A673 (cell line): ENCODE measurements around the gene PRR5. TPM values are rescaled to one million over a fixed set of nuclear protein-coding genes. Genes with fewer than 3 reads are reported as not detected.

Source experiments
- BruUV-seq: library from RNA; stranded (reverse); fragments of 400-500 nt; replicated peaks from 2 replicates; lab custom pipeline; 2021; lab: Mats Ljungman, UMichigan
- CTCF ChIA-PET: fragments of 300-600 bp; sonication (Branson Sonifier 250); formaldehyde crosslinking; loops from one replicate; lab custom pipeline; 2022; ENCODE audit warnings: antibody characterized with exemption; lab: Charles Lee
- POLR2A ChIA-PET: fragments of 300-600 bp; sonication (Branson Sonifier 250); formaldehyde crosslinking; loops from one replicate; lab custom pipeline; 2022; ENCODE audit warnings: antibody characterized with exemption; ENCODE audit not compliant: low non-redundant PET; lab: Charles Lee
- DNase-seq: peaks from one replicate; pipeline ENCODE4 v3.0.0-alpha.2; 2015; ENCODE audit warnings: low spot score
- H3K27ac ChIP-seq: fragments of 200-600 bp; sonication (generic); 2 replicates; pipeline ENCODE4 v1.5.1; 2016; ENCODE audit warnings: mixed run types, low read depth, mild to moderate bottlenecking, mixed read lengths, antibody characterized with exemption, low read length; ENCODE audit not compliant: poor library complexity, severe bottlenecking
- H3K27me3 ChIP-seq: fragments of 200-600 bp; sonication (generic); replicated peaks from 2 replicates; pipeline ENCODE4 v1.6.1; 2017; ENCODE audit warnings: mixed run types, low read depth, mild to moderate bottlenecking, mixed read lengths, antibody characterized with exemption, low read length; ENCODE audit not compliant: insufficient read depth, poor library complexity
- H3K36me3 ChIP-seq: fragments of 200-600 bp; sonication (generic); 2 replicates; pipeline ENCODE4 v1.6.1; 2016; ENCODE audit warnings: mixed run types, mild to moderate bottlenecking, mixed read lengths, antibody characterized with exemption, low read length; ENCODE audit not compliant: insufficient read depth, poor library complexity, severe bottlenecking
- H3K4me1 ChIP-seq: fragments of 200-600 bp; sonication (generic); 2 replicates; pipeline ENCODE4 v1.6.1; 2017; ENCODE audit warnings: mixed run types, mild to moderate bottlenecking, mixed read lengths, antibody characterized with exemption, low read length; ENCODE audit not compliant: insufficient read depth, poor library complexity, severe bottlenecking
- H3K4me3 ChIP-seq: fragments of 200-600 bp; sonication (generic); 2 replicates; pipeline ENCODE4 v1.5.1; 2016; ENCODE audit warnings: low read depth, mixed run types, mild to moderate bottlenecking, mixed read lengths, low read length; ENCODE audit not compliant: poor library complexity, severe bottlenecking
- H3K9me3 ChIP-seq: fragments of 200-600 bp; sonication (generic); 2 replicates; pipeline ENCODE4 v1.6.1; 2016; ENCODE audit warnings: mixed run types, low read depth, mild to moderate bottlenecking, mixed read lengths, antibody characterized with exemption, low read length; ENCODE audit not compliant: poor library complexity, severe bottlenecking
- CTCF ChIP-seq: fragments of 300-800, 200-600 bp; sonication (generic); conservative IDR thresholded peaks from 2 replicates; pipeline ENCODE4 v1.5.1; 2017; ENCODE audit warnings: low read depth, mild to moderate bottlenecking, antibody characterized with exemption, low read length, moderate library complexity, mixed read lengths
- EZH2 ChIP-seq: fragments of 200-600 bp; sonication (generic); IDR thresholded peaks from 2 replicates; pipeline ENCODE4 v1.6.1; 2017; ENCODE audit warnings: borderline replicate concordance, low read depth, mild to moderate bottlenecking, mixed read lengths, antibody characterized with exemption, low read length; ENCODE audit not compliant: poor library complexity, severe bottlenecking
- intact Hi-C: fragments of 100-400 bp; cut with micrococcal nuclease; formaldehyde crosslinking; loops from one replicate; pipeline ENCODE4 v1.10.0; 2022; ENCODE audit not compliant: unreplicated experiment
- total RNA-seq: library from RNA; stranded (reverse); gene quantifications from 2 replicates; pipeline ENCODE4 v1.2.3, GENCODE V29; 2021

PRR5 gene
- total RNA-seq, 1 experiment from 2014 or later, result 17.9 TPM

- POLR2A ChIA-PET, result no interaction called here
Measured at GRCh38 chr22:44783091-44783490, 81.1 kb downstream of the PRR5 start.

DNA sequence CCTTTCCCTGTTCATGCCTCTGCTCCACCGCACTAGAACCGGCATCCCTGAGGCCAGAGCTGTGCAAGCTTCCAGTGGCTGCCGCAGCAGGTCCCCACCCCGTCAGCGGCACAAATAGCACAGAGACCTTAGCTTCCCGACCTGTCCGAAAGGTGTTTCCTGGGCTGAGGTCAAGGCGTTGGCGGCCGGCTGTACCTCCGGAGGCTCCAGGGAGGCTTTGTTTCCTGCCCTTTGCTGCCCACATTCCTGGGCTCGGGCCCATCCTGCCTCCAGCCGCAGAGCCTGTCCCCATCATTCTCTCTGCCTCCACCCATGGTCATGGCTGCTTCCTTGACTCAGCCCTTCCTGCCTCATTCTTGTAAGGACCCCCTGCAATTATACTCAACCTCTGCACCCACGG, 81.6 kb downstream of the PRR5 start:
- TF ChIP-seq CTCF (no peak), EZH2 (no peak)
- H3K4me1 ChIP-seq, result no peaks in the 10 kb centered on the region
- ChIA-PET POLR2A (no interaction called here), CTCF (no interaction called here)
- intact Hi-C loops, result no loop called here
- H3K36me3 ChIP-seq, result no peaks in the 10 kb centered on the region
- no peak overlapping the region for H3K4me3 ChIP-seq
- no peak overlapping the region for H3K27ac ChIP-seq
- H3K27me3 ChIP-seq, result no peaks in the 10 kb centered on the region
- BruUV-seq, result no TSS peak
- DNase-seq, result no peak
- H3K9me3 ChIP-seq, result no peaks in the 10 kb centered on the region

More at GRCh38 chr22:44783091-44783490, 81.1 kb downstream of the PRR5 start:
- Histone ChIP-seq H3K27me3 (no peaks in the 10 kb centered on the region), H3K9me3 (no peaks in the 10 kb centered on the region), H3K4me1 (no peaks in the 10 kb centered on the region), H3K36me3 (no peaks in the 10 kb centered on the region), H3K4me3 (no peak overlapping the region), H3K27ac (no peak overlapping the region)
- TF ChIP-seq EZH2, result no peak
- no peak for DNase-seq
- no TSS peak for BruUV-seq
- CTCF ChIA-PET, result no interaction called here
- intact Hi-C loops, result no loop called here

GRCh38 chr22:44786136-44786535, 84.1 kb downstream of the PRR5 start:
- CTCF ChIA-PET, result no interaction called here
- no TSS peak for BruUV-seq
- intact Hi-C loops, result no loop called here

More at GRCh38 chr22:44786136-44786535, 84.1 kb downstream of the PRR5 start:
- DNase-seq, result no peak
- no peaks in the 10 kb centered on the region for H3K27me3 ChIP-seq
- H3K27ac ChIP-seq, result no peak overlapping the region
- no peak overlapping the region for H3K4me3 ChIP-seq
- POLR2A ChIA-PET, result no interaction called here
- no peaks in the 10 kb centered on the region for H3K36me3 ChIP-seq
- TF ChIP-seq CTCF (no peak), EZH2 (no peak)
- H3K9me3 ChIP-seq, result no peaks in the 10 kb centered on the region
- no peaks in the 10 kb centered on the region for H3K4me1 ChIP-seq
